GM19023 (cell line): ENCODE measurements around the gene ALDH1L1.

ENCODE experiments used
- ATAC-seq: cut with Tn5 transposase; IDR thresholded peaks from one replicate; pipeline ENCODE4 v1.9.1; 2021; ENCODE audit warnings: mild to moderate bottlenecking, moderate library complexity; ENCODE audit not compliant: unreplicated experiment

ALDH1L1 gene

DNA sequence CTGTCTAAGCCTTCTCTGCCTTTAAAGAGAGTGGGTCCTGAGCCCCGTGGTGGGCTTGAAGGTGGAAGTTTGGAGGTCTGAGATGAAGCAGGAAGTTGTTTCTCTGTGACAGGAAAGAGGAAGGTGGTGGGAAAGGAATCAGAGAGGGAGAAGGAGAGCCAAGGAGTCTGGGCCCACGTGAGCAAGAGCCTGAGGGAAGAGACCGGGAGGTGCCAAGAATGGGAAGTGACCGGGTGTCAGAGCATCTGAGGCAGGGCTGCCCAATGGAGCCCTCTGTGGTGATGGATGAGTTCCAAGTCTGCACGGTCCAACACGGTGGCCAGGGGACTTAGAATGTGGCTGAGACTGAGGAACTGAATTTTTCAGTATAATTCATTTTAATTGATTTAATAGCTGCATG is 24.6 kb downstream of the ALDH1L1 start:
- no peak for ATAC-seq

DNA sequence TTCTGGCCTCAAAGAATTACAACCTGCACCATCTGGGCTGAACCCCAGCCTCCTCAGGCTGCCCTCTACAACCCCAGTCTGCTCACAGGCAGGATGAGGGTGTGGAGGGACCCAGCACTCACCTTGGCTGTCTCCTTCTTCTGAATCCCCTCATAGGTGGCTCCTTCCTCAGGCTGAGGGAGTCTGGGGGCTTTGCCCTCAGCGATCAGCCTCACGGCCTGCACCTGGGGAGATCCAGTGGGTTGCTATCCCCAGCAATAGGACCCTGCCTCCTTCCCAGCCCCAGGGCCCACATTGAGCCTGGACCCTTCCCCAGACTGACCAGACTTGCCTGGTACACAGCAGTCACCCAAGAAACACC is 25.1 kb downstream of the ALDH1L1 start:
- no peak for ATAC-seq

DNA sequence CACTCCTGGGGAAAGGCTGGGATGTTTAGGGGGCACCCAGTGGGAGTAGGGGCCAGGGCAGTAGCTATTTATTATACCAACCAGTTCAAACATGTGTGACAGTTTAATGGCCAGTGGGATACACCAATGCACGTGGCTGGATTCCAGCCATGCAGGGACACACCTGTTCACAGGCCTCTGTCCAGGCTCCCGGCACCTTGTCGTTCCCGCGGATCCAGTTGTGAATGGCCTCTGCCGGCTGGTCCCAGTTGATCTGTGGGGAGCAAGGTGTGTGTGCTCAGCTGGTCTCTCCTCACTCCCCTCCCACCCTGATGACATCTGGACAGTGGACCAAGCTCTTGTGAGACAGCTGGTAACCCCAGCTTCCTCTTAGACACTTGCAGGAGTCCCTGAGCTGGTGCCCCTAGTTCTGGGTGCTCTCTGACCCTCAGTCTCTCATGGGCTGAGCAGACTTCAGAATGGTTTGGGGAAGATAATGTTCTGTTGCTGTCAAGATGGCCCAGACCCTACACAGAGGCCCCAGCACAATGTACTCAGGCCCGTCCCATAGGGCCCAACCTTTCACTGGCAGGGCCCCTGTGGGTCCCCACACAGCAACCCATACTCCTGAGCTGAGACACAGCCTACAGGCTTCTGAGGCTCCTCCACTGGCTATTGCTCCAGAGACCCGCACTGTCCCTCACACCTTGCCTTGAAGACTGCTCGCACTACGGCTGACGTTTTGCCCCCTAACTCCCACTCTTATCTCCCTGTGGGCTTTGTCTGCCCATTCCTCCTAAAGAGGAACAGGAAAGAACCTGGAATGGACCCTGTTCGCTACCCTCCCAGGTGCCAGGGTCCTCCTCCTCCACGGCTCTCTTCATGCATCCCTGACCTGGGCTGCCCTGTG is 25.8 kb downstream of the ALDH1L1 start:
- no peak for ATAC-seq

DNA sequence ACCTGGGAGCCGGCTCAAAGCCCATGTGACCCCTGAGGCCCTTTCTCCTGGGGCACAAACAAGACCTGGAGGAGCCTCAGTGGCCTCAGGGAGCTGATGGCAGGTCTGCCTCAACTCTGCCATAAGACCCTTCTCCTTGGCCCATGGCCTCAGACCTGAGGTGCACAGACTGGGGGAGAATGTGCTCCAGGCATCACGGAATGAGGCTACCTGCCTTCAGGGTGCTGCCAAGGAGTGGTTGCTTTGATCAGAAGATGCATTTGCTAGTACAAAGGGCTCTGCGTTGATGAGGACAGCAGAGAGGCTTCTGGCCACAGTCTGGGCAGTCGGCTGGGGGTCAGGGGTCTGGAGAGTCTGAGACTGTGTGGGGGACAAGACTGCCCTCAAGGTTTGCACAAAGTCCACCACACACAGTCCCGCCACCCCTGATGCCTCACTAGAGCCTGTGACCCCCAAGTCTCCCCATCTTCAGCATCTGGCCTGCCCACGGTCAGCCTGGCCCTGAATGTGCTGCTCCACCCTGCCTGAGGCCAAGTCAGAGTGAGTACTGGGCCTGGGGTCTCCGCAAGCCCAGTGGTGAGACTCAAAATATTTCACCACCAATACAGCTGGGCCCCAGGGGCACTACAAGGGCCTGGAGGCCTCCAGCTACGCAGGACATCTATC is 26.6 kb downstream of the ALDH1L1 start:
- ATAC-seq: no peak

DNA sequence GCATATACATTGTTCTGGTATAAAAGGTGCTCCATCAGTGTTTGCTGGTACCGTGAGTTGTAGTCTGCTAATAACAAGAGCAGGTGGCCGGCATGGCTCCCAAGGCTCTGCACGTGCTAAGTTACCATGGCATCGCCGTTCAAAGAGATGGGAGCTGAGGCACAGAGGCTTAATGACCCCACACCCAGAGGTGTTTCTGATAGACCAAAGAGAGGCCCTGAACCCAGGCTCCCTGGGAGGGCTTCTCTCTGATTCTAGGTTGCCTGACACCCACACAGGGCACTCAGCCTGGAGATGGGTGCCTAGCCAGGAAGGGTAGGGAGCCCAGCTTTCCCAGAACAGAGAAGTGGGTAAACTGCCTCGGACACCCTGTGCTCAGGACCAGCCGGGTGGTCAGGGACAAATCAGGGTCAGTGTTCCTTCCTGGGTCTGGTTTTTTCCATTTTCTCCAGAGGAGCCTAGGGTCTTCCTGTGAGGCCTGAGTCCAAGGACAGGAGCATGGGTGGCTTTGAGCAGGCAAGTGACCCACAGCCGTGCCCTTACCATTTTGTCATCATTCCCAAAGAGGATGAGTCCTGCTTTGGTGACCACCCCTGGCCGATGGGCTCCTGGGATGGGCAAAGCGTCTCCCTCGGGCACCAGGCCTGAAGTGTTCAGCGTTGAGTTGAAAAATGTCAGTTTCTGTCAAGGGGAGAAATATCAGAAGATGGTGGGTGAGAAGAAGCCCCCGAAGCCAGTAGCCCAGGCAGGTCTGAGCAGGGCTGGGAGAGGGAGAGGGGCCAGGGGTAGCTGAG is 27.3 kb downstream of the ALDH1L1 start:
- no peak for ATAC-seq

DNA sequence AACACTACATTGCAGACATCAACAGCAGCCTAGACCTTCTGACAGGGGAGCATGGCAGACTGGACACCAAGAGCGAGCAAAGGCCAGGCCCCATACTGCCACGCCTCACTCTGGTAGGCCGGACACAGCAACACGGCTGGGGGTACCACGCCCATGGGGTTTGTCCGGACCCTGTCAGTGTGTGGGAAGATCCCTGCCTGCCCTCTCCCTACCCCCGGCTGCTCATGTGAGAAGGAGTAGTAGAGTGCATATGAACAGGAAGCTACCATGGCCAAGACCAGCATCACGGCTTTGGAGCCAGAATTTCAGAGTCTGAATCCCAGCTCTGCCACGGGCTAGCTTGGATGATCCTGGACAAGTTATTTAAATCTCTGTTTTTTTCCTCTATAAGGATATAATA is 27.9 kb downstream of the ALDH1L1 start:
- ATAC-seq: no peak

DNA sequence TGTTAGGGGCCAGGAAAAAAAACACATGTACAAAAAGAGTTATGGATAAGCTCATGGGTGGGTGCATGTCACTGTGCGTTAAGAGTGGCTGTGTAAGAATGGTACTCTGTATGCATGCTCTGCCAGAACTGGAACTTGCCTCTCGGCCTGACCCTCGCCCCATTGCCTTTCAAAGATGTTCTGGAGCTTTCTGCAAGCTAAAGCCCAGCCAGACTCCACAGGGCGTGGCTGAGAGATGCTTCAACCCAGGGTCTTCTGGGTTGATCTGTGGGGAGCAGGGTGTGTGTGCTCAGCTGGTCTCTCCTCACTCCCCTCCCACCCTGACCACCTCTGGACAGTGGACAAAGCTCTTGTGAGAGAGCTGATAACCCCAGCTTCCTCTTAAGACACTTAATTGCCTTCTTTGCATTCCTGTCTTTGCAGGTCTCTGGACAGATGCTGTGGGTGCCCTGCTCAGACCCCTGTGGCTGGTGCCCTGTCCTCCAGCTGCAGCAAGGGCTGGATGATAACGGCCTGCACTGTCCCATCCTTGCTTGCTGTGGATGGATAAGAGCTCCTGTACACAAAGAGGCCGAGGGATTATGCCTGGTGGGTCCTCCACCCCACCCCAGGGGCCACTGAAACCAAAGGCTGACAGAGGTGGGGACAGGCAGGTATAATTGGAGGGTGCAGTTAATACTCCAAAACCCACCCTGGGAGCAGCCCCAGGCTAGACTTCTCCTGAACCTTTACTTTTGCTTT is 28.7 kb downstream of the ALDH1L1 start:
- no peak for ATAC-seq

DNA sequence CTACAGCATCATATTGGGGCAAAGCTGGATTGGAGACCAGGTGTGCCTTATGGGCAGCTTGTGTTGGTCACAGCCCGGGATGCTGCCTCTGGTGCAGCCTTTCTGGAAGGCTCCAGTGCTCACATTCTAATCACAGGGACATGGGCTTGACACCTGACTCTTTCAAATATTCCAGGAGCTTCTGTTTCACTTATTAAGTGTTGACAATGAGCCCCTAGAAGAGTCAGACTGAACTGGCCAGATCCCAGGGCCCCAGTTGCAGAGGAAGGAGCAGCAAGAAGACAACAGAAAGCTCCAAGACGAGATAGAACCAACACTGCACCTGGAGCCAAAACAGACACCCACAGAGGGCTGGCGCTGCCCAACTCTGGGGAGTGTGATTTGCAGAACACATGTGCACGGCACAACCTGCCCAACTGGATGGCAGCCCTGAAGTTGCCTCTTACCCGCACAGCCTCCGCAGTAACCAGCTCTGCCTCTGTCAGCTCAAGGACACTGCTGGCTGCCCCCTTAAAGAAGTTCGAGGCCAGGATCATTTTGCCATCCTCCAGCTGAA is 30.3 kb downstream of the ALDH1L1 start:
- ATAC-seq: no peak

DNA sequence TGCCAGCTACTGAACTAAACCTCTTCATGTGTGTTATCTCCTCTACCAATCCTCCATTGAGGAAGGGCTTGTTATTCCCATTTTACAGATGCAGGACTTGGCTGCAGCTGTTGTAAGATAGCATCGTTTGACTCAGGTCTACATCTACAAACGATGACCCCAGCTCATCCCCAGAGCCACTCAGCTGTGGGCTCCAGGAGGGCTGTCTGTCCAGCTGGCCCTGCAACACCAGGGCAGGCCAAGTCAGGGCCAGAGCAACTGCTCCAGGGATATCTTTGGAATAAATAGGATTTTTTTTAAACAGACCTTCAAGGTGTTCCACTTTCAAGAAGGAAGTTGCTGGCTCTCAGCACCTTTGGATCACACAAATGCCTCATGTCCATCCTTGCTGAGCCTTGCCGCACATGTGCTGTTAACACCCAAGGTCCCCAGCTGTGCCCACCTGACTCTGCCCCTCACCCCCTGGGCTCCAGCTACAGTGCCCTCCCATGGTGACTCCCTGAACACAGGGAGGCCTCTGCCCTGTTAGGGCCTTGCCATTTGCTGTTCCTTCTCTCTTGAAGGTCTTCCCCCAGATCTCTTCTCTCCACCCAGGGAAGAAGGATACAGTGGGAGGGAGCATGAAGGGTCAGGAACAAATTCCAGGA is 31.0 kb downstream of the ALDH1L1 start:
- no peak for ATAC-seq

DNA sequence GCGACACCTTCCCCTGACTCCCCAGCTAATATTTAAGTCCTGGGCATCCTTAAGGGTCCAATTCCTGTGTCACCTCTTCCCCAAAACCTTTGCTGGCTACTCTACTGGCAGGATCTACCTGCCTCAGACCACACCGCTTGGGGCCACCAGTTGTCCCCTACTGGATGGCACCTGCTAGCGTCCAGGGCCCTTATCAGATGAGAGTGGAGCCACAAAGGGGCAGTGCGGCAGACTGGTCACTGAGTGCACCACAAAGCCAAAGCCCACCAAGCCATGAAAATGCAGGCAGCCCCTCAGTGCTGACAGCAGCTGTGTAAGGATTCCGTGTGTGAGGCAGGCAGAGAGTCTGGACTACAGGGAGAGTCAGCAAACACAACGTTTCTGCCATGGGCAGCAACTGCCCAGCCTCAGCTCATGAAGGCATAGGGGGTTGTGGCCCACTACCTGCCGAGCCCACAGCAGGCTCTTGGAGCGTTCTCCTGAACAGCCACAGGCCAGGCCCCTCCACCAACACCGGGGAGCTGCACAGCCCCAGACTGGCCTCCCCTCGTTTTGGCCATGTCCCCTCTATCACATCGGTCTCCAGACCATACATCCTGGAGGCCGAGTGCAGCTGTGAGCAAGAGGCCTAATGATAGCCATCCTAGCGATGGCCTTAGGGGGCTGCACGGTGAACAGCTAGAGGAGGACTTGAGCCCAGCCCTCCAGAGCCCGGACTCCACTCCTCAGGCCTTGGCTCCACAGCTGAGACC is 32.3 kb downstream of the ALDH1L1 start:
- ATAC-seq: no peak

DNA sequence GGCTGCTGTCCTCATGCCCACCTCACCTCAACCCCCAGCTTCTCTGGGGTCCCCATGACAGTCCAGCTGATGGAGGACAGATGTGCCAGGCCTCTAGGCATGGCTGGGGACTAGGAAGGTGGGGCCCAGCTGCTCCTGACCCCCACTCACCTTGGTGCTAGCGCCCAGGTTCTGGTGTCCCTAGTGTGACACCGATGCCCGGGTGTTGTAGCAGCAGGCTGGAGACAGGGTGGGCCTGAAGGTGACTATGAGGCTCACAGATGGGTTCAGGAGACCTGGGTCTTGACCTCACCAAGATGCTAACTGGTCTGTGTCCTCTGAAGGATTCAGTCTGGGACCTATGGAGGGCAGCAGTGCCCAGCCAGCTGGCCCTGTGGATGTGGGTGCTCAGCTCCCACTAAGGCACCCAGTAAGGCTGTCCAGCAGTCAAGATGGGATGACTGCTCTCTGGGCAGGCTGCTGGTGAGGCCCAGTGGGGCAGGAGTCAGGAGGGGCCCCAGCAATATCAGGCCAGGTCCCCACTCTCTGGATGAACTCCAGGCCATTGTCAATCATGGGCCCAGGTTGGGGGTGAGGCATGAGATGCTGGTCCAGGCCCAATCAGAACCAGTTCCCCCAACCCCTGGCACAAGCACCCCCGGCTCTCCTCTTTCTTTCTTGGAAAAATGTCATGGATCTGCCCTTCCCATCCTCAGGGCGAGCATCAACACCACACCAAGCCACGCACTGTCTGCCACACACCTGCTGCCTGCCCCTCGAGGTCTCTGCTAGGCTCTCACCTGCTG is 33.0 kb downstream of the ALDH1L1 start:
- no peak for ATAC-seq

DNA sequence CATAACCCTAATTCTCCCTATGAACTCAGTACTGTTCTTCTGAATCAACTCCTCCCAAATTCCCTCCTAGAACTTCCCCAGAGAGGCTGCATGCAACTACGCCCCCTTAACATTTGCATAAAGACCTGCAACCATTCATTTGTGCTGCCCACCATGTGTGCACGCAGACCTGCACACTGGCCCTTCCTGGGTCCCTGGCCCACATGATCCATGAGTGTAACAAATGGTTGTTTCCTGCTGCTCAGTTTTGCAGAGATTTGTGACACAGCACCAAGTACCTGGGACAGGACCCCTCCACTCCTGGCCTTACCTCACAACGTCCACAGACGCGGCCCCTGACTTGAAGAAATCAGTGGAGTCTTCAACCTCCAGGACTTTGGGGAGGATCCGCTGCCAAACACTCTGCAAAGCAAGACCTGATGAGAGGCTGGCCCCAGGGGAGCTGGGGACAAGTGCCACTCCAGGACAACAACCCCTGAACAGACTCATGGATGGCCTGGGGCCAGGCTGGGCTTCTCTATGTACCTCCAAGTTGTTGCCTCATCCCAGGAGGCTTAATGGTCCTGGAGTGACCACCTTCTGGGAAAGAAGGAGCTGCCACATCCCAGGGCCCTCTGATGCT is 33.8 kb downstream of the ALDH1L1 start:
- no peak for ATAC-seq

DNA sequence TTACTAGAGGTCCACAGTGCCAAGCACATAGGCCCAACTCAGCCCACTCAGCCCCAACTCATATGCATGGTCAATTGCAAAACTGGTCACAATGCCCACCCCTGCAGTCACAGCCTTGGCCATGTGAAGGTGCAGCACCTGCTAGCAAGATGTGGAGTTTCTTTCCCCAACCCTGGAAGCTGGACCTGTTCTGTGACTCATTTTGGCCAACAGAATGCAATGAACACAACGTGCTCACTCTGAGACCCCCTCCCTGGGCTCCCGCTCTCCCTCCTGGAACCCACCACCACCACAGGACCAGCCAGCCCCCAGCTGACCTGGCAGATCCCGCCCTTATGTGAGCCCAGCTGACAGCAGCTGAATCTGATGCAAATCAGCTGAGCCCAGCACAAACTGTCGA is 34.4 kb downstream of the ALDH1L1 start:
- ATAC-seq: no peak

DNA sequence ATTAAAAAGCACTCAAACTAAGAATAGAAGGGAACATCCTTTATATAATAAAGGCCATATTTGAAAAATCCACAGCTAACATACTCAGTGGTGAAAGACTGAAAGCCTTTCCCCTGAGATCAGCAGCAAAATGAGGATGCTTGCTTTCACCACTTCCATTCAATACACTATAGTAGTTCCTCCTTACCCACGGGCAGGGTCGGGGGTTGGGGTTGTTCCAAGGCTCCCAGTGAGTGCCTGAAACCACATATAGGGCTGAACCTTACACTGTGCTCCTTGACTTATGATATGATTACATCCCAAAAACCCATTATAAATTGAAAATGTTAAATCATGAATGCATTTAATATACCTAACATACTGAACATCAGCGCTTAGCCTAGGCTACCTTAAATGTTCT is 37.7 kb downstream of the ALDH1L1 start:
- ATAC-seq: no peak

DNA sequence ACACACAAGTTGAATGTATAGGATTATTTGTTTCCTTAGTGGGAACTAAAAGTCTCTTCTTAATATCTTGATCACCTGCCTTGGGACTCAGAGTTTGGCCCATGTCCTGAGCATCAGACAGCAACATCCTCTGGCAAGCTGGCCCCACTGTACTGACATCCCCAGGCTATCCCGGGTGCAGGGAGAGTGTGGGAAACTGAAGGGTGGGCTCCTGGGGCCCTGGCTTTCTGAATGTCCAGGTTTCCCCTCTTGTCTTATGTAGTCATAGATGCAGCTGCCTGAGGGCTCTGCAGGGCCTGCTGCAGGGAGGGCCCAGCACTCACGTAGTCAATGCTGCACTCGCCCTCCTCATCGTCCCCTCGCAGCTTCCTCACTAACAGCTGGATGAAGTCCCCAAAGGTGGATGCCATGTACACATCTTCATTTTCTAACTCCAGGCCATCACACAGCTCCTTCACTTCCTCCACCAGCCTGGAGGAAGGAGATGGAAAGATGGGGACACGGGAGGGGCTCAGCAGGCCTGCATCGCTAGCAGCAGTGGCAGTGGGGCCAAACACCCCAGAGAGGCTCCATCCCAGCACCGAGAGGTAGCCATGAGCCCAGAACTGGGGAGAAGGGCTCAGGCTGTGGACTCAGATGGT is 42.8 kb downstream of the ALDH1L1 start:
- ATAC-seq: no peak

DNA sequence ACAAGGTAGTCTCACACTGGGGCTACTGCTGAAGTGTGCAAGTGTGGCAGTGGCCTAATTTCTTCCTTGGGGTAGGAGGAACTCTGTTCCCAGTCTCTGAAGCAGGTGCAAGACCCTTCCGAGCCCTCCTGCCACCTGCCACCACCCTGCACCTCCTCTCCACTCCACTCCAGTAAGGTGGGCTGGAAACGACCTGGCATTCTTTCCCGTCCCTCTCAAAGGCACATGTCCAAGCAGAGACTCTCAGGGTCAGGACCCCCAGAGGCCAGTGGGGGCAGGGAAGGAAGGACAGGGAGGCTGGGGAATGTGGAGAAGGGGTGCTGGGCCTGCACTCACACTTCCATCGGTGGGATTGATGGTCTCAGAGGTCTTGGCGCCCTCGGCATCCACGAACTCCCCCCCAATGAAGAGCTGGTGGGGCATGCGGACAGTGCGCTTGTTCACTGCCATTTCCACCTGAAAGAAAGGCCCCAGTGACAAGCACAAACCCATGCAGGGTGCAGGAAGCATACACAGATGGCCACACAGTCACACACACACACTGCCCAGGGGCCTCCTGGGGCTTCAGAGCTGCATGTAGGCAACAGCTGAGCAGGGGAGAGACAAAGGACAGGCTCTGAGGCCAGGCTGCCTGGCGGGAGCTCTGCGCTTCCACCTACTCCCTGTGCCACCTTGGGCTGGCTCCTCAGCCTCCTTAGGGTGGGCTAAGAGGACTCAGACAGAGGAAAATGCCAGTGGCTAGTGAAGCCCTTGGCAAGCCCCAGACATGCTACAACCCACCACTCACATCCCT is 43.8 kb downstream of the ALDH1L1 start:
- no peak for ATAC-seq
